Astrocyte (in vitro differentiated cells and primary cell): Measurements from ENCODE around the gene GAS6. TPM values are rescaled to one million over a fixed set of nuclear protein-coding genes. Genes with fewer than 3 reads are reported as not detected.

Experiments
- DNase-seq: peaks from one replicate; pipeline ENCODE4 v3.0.0-alpha.2; 2010; ENCODE audit warnings: low read depth
- FAIRE-seq: peaks from 2 replicates; lab custom pipeline; 2011; peaks lifted over from hg19 to GRCh38; lab: Jason Lieb, UNC
- H2AFZ ChIP-seq: 2 replicates; pipeline ENCODE4 v1.6.0; 2012; ENCODE audit warnings: low read depth, low read length, inconsistent platforms
- H3K27ac ChIP-seq: 2 replicates; pipeline ENCODE4 v1.5.1; 2011; ENCODE audit warnings: low read depth, low read length, inconsistent platforms
- H3K27me3 ChIP-seq: 2 replicates; pipeline ENCODE4 v1.6.0; 2011; ENCODE audit warnings: low read length, inconsistent platforms; ENCODE audit not compliant: insufficient read depth
- H3K36me3 ChIP-seq: 2 replicates; pipeline ENCODE4 v1.5.1; 2011; ENCODE audit warnings: low read length, inconsistent platforms; ENCODE audit not compliant: insufficient read depth
- H3K4me1 ChIP-seq: 2 replicates; pipeline ENCODE4 v1.5.1; 2011; ENCODE audit warnings: low read length, inconsistent platforms; ENCODE audit not compliant: insufficient read depth
- H3K4me2 ChIP-seq: 2 replicates; pipeline ENCODE4 v1.6.0; 2012; ENCODE audit warnings: low read length, inconsistent platforms
- H3K4me3 ChIP-seq: 2 replicates; pipeline ENCODE4 v1.5.1; 2011; ENCODE audit warnings: low read depth, mild to moderate bottlenecking, low read length, inconsistent platforms; ENCODE audit not compliant: insufficient read depth
- H3K79me2 ChIP-seq: 2 replicates; pipeline ENCODE4 v1.6.0; 2012; ENCODE audit warnings: mild to moderate bottlenecking, low read length, inconsistent platforms; ENCODE audit not compliant: insufficient read depth
- H3K9ac ChIP-seq: 2 replicates; pipeline ENCODE4 v1.6.0; 2012; ENCODE audit warnings: mild to moderate bottlenecking, low read length, inconsistent platforms
- H3K9me3 ChIP-seq: 2 replicates; pipeline ENCODE4 v1.5.1; 2012; ENCODE audit warnings: low read depth, mild to moderate bottlenecking, low read length, inconsistent platforms; ENCODE audit not compliant: insufficient read depth
- H4K20me1 ChIP-seq: 2 replicates; pipeline ENCODE4 v1.6.0; 2012; ENCODE audit warnings: low read length, inconsistent platforms; ENCODE audit not compliant: insufficient read depth
- H3K27ac Mint-ChIP-seq: one replicate; pipeline ENCODE4 v1.8.0; 2021; ENCODE audit warnings: mild to moderate bottlenecking, mixed read lengths; ENCODE audit not compliant: unreplicated experiment
- H3K27me3 Mint-ChIP-seq: one replicate; pipeline ENCODE4 v1.8.0; 2021; ENCODE audit warnings: low read depth, mixed read lengths; ENCODE audit not compliant: unreplicated experiment
- H3K36me3 Mint-ChIP-seq: one replicate; pipeline ENCODE4 v1.8.0; 2021; ENCODE audit warnings: low read depth, mixed read lengths; ENCODE audit not compliant: unreplicated experiment
- H3K4me1 Mint-ChIP-seq: one replicate; pipeline ENCODE4 v1.8.0; 2021; ENCODE audit warnings: low read depth, mixed read lengths; ENCODE audit not compliant: unreplicated experiment
- H3K4me3 Mint-ChIP-seq: one replicate; pipeline ENCODE4 v1.8.0; 2021; ENCODE audit warnings: mild to moderate bottlenecking, moderate library complexity, mixed read lengths; ENCODE audit not compliant: unreplicated experiment
- H3K9me3 Mint-ChIP-seq: one replicate; pipeline ENCODE4 v1.8.0; 2021; ENCODE audit warnings: mild to moderate bottlenecking, mixed read lengths; ENCODE audit not compliant: unreplicated experiment
- EZH2 ChIP-seq: IDR thresholded peaks from 2 replicates; pipeline ENCODE4 v1.6.1; 2012; ENCODE audit warnings: mild to moderate bottlenecking, low read length, inconsistent platforms; ENCODE audit not compliant: insufficient read depth
- total RNA-seq: library from RNA; stranded (reverse); gene quantifications from 2 replicates; pipeline ENCODE4 v1.2.1, GENCODE V29; 2021
- TF ChIP-seq, protein P1 (sequence below): IDR thresholded peaks from 2 replicates; pipeline ENCODE4 v1.5.1; 2011; ENCODE audit warnings: low read depth, mild to moderate bottlenecking, inconsistent platforms, low read length, moderate library complexity; ENCODE audit not compliant: insufficient read depth

Gene GAS6
- total RNA-seq, 1 donor from 2014 or later = 287 TPM

DNA sequence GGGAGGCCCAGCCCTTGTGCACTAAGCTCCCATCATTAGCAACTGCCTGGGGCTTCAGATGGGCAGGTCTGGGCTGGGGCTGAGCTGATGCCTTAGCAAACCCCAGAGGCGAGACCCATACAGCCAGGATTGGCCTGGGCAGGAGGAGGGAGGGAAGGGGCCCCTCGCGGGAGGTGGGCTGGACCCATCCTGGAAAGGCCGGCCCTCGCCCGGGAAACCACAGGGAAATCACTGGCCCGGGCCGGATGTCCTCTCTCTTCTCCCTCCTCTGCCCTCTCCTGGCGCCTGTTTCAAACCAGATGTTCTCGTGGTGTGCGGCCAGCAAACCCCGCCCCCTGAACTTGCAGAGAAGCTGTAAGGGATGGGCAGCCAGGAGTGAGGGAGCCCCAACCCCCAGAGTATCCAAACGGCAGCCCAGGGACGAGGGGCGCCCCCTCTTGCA, 61.8 kb downstream of the GAS6 start:
- FAIRE-seq (no peak), DNase-seq (peak; percentile 51)
- H3K27me3 Mint-ChIP-seq = peaks cover 9% of the 10 kb centered on the region
- H3K27ac ChIP-seq = no peak overlapping the region
- no peak overlapping the region for H3K9ac ChIP-seq
- H2AFZ ChIP-seq = peak overlapping the region; percentile 71
- H3K27me3 ChIP-seq = no peaks in the 10 kb centered on the region
- H3K79me2 ChIP-seq = no peaks in the 10 kb centered on the region
- peaks cover 4% of the 10 kb centered on the region for H3K4me1 Mint-ChIP-seq
- no peaks in the 10 kb centered on the region for H3K36me3 ChIP-seq
- H3K4me3 Mint-ChIP-seq = no peak overlapping the region
- H3K36me3 Mint-ChIP-seq = no peaks in the 10 kb centered on the region
- H3K27ac Mint-ChIP-seq = no peak overlapping the region
- H4K20me1 ChIP-seq = no peaks in the 10 kb centered on the region
- no peaks in the 10 kb centered on the region for H3K9me3 Mint-ChIP-seq
- H3K9me3 ChIP-seq = no peaks in the 10 kb centered on the region
- TF ChIP-seq EZH2 = no peak
- TF ChIP-seq, protein P1, sequence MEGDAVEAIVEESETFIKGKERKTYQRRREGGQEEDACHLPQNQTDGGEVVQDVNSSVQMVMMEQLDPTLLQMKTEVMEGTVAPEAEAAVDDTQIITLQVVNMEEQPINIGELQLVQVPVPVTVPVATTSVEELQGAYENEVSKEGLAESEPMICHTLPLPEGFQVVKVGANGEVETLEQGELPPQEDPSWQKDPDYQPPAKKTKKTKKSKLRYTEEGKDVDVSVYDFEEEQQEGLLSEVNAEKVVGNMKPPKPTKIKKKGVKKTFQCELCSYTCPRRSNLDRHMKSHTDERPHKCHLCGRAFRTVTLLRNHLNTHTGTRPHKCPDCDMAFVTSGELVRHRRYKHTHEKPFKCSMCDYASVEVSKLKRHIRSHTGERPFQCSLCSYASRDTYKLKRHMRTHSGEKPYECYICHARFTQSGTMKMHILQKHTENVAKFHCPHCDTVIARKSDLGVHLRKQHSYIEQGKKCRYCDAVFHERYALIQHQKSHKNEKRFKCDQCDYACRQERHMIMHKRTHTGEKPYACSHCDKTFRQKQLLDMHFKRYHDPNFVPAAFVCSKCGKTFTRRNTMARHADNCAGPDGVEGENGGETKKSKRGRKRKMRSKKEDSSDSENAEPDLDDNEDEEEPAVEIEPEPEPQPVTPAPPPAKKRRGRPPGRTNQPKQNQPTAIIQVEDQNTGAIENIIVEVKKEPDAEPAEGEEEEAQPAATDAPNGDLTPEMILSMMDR = no peak
- no peak overlapping the region for H3K4me3 ChIP-seq
- H3K4me1 ChIP-seq = peaks cover 7% of the 10 kb centered on the region
- H3K4me2 ChIP-seq = peak overlapping the region; percentile 53

DNA sequence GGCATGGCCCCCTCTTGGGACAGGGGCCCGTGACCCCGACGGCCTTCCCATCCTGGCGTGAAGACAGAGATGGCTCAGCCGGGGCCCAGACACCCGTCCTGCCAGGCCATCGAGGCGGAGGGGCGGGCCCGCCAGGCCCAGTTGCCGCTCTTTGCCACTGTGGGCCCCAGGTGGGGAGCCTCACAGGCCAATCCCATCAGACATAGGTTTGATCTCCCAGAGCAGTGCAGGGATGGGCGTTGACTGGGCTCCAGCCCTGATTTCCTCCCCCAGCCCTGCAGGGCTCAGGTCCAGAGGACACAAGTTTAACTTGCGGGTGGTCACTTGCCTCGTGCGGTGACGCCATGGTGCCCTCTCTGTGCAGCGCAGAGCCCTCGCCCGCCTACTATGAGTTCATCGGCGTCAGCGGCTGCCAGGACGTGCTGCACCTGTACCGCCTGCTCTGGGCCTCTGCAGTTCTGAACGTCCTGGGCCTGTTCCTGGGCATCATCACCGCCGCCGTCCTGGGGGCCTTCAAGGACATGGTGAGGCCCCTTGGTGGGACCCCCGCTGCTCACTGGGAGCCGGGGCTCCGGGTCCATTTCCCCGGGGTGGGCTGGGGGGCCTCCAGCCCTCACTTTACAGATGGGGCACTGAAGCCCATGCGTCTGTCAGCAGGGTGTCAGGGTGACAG, 62.5 kb downstream of the GAS6 start:
- Histone ChIP-seq H3K27ac (no peak overlapping the region), H3K36me3 (no peaks in the 10 kb centered on the region), H3K9ac (no peak overlapping the region), H3K4me2 (no peak overlapping the region), H3K4me3 (no peak overlapping the region), H3K4me1 (peaks cover 7% of the 10 kb centered on the region), H4K20me1 (no peaks in the 10 kb centered on the region), H3K9me3 (no peaks in the 10 kb centered on the region), H3K27me3 (no peaks in the 10 kb centered on the region), H2AFZ (peak overlapping the region; percentile 71), H3K79me2 (no peaks in the 10 kb centered on the region)
- Mint-ChIP-seq H3K9me3 (no peaks in the 10 kb centered on the region), H3K4me3 (no peak overlapping the region), H3K4me1 (peaks cover 4% of the 10 kb centered on the region), H3K27ac (no peak overlapping the region), H3K27me3 (peaks cover 9% of the 10 kb centered on the region), H3K36me3 (no peaks in the 10 kb centered on the region)
- DNase-seq = no peak
- FAIRE-seq = no peak
- TF ChIP-seq, protein P1 = no peak
- TF ChIP-seq EZH2 = no peak

DNA sequence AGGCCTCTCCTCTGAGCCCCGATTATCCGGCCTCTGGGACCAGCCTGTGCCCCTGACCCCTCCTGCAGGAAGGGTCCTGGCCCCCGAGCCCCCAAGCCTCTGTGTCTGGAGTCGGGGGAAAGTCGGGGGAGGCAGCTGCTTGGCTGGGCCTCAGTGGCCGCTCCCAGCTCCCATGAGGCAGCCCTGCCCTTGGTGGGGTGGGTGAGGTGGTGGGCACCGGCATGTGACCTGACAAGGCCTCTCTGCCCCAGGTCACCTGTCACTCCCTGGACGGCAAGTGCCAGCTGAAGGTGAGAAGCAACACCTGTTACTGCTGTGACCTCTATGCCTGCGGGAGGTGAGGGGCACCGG, 63.3 kb downstream of the GAS6 start:
- FAIRE-seq (no peak), DNase-seq (no peak)
- H3K36me3 Mint-ChIP-seq = no peaks in the 10 kb centered on the region
- H3K27ac ChIP-seq = no peak overlapping the region
- no peak overlapping the region for H3K4me3 Mint-ChIP-seq
- H3K9ac ChIP-seq = no peak overlapping the region
- no peaks in the 10 kb centered on the region for H3K27me3 ChIP-seq
- H2AFZ ChIP-seq = no peak overlapping the region
- no peaks in the 10 kb centered on the region for H3K9me3 ChIP-seq
- H4K20me1 ChIP-seq = no peaks in the 10 kb centered on the region
- peaks cover 4% of the 10 kb centered on the region for H3K4me1 Mint-ChIP-seq
- H3K9me3 Mint-ChIP-seq = no peaks in the 10 kb centered on the region
- H3K36me3 ChIP-seq = no peaks in the 10 kb centered on the region
- TF ChIP-seq, protein P1 = no peak
- TF ChIP-seq EZH2 = no peak
- no peak overlapping the region for H3K4me2 ChIP-seq
- no peaks in the 10 kb centered on the region for H3K79me2 ChIP-seq
- peaks cover 6% of the 10 kb centered on the region for H3K27me3 Mint-ChIP-seq
- H3K4me3 ChIP-seq = no peak overlapping the region
- no peak overlapping the region for H3K27ac Mint-ChIP-seq
- peaks cover 7% of the 10 kb centered on the region for H3K4me1 ChIP-seq
